ENCODE results near the gene GFOD2. TPM values are rescaled to one million over a fixed set of nuclear protein-coding genes. Genes with fewer than 3 reads are reported as not detected.

GFOD2 gene
- total and polyA plus RNA-seq, 2 donors (not counting 3 experiments of a cell fraction or from before 2014, with no cell fraction given): 38.1 to 47.5 TPM

DNA sequence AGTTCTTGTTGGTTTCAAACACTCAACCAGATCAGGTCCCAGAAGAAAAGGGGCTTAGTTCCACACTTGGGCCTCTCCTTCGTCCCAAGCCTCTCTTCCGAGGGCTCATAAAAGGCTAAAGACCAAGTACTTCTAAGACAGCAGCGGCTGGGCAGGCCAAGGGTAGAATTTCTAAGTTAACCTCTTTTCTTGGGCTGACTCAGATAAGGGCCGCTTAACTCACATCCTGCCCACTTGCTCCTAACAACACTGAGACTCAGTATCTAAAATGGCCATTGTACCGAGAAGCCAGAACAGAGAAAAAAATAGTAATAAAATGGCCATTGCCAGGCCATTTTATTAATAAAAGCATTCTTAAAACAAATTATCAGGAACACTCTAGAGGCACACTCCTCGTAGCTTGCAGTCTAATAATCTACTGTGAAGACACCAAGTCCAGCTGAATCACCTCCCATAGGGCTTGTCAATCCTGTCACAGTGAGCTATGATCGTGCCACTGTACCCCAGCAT is 45.1 kb upstream of the GFOD2 start:
- Histone ChIP-seq H3K9ac (replicated peaks; ENCODE audit: extremely low read depth, insufficient read depth, low read length) (no peak overlapping the region), H2AFZ (ENCODE audit: low read depth, low read length) (no peak overlapping the region), H3K9me3 (replicated peaks; ENCODE audit: control insufficient read depth, insufficient read depth, low read length) (no peaks in the 10 kb centered on the region), H3K4me1 (ENCODE audit: control insufficient read depth, extremely low read depth, insufficient read depth, low read length) (peaks cover 12% of the 10 kb centered on the region), H3K4me3 (replicated peaks in 1 of 3; ENCODE audit: insufficient read depth in 1 of 3, low read depth in 1 of 3, low read length in 3 of 3) (no peak overlapping the region), H3K4me2 (ENCODE audit: insufficient read depth, low read length) (no peak overlapping the region), H3K27me3 (ENCODE audit: control insufficient read depth in 2 of 2, insufficient read depth in 2 of 2, low read length in 2 of 2) (no peaks in the 10 kb centered on the region), H3K27ac (ENCODE audit: insufficient read depth, low read depth, low read length) (no peak overlapping the region), H4K20me1 (replicated peaks; ENCODE audit: control insufficient read depth, extremely low read depth, insufficient read depth, low read length) (no peaks in the 10 kb centered on the region), H3K9me1 (replicated peaks; ENCODE audit: control insufficient read depth, extremely low read depth, insufficient read depth, low read length) (no peaks in the 10 kb centered on the region), H3K79me2 (ENCODE audit: control insufficient read depth, insufficient read depth, low read length) (peaks cover 2% of the 10 kb centered on the region), H3K36me3 (ENCODE audit: control insufficient read depth in 2 of 2, extremely low read depth in 1 of 2, insufficient read depth in 2 of 2, low read length in 2 of 2) (peaks cover 0 to 11% of the 10 kb centered on the region in 2 experiments)
- POLR2A ChIA-PET: no interaction called here
- no TSS peak for BruUV-seq (replicated peaks)
- dilution Hi-C loops (cut with MboI; ENCODE audit: extremely low pct_ligation_motif_present, low sequenced_read_pairs) (no loop called here), intact Hi-C loops (cut with micrococcal nuclease) (no loop called here)
- CTCF ChIA-PET: interaction anchor here (1.0 kb wide), 1 partner anchor 45 kb away, joined by 3 read pairs; the partner anchor contains the start of gene GFOD2
- TF ChIP-seq, protein P1, sequence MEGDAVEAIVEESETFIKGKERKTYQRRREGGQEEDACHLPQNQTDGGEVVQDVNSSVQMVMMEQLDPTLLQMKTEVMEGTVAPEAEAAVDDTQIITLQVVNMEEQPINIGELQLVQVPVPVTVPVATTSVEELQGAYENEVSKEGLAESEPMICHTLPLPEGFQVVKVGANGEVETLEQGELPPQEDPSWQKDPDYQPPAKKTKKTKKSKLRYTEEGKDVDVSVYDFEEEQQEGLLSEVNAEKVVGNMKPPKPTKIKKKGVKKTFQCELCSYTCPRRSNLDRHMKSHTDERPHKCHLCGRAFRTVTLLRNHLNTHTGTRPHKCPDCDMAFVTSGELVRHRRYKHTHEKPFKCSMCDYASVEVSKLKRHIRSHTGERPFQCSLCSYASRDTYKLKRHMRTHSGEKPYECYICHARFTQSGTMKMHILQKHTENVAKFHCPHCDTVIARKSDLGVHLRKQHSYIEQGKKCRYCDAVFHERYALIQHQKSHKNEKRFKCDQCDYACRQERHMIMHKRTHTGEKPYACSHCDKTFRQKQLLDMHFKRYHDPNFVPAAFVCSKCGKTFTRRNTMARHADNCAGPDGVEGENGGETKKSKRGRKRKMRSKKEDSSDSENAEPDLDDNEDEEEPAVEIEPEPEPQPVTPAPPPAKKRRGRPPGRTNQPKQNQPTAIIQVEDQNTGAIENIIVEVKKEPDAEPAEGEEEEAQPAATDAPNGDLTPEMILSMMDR (IDR thresholded peaks at IDR 0.05; ENCODE audit: extremely low read depth in 1 of 2, insufficient read depth in 1 of 2, low read depth in 1 of 2, low read length in 2 of 2): no peak
- no peak for TF ChIP-seq POLR2A (IDR thresholded peaks at IDR 0.05; ENCODE audit: low read depth, low read length)
- TF ChIP-seq MYC (IDR thresholded peaks at IDR 0.05; ENCODE audit: low read depth, low read length): no peak
- TF ChIP-seq GATA2 (IDR thresholded peaks at IDR 0.05; ENCODE audit: insufficient read depth, insufficient read length, low read depth, low read length): no peak
- TF ChIP-seq POLR2AphosphoS5 (IDR thresholded peaks at IDR 0.05; ENCODE audit: insufficient read depth, low read depth, low read length): no peak
- no peak for TF ChIP-seq EZH2 (IDR thresholded peaks at IDR 0.05; ENCODE audit: borderline replicate concordance, low read depth, low read length, severe bottlenecking)
- TF ChIP-seq, protein P2, sequence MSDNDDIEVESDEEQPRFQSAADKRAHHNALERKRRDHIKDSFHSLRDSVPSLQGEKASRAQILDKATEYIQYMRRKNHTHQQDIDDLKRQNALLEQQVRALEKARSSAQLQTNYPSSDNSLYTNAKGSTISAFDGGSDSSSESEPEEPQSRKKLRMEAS (IDR thresholded peaks at IDR 0.05; ENCODE audit: insufficient read depth, insufficient read length): no peak
- no peak for TF ChIP-seq JUN (IDR thresholded peaks at IDR 0.05; ENCODE audit: borderline replicate concordance, insufficient read depth, insufficient read length, low read depth)
- TF ChIP-seq FOS (IDR thresholded peaks at IDR 0.05; ENCODE audit: borderline replicate concordance, insufficient read depth, low read length): no peak
- FAIRE-seq: peak; percentile 67
- DNase-seq (ENCODE audit: low read depth, low spot score): peak; percentile 26
